Esophagus muscularis mucosa (tissue), 4 donors: ENCODE results near the gene TULP3. TPM values are rescaled to one million over a fixed set of nuclear protein-coding genes. Genes with fewer than 3 reads are reported as not detected.

ENCODE experiments used
- DNase-seq: peaks from one replicate; pipeline ENCODE4 v3.0.0-alpha.2; 2017; ENCODE audit errors: extremely low spot score
- H3K27ac ChIP-seq, 4 donors: fragments of 200-600 bp; sonication (generic); replicated peaks in 1 of 4; 1 replicate in 3 of 4; 2 replicates in 1 of 4; pipeline ENCODE4 v1.5.1; 2016 to 2019; ENCODE audit warnings: mild to moderate bottlenecking in 1 of 4
- H3K27me3 ChIP-seq, 4 donors: fragments of 200-600 bp; sonication (generic); one replicate each; pipeline versions ENCODE4 v1.5.1 to v1.6.0; 2016 to 2019
- H3K36me3 ChIP-seq, 4 donors: fragments of 200-600 bp; sonication (generic); one replicate each; pipeline ENCODE4 v1.5.1; 2016 to 2019
- H3K4me1 ChIP-seq, 4 donors: fragments of 200-600 bp; sonication (generic); one replicate each; pipeline ENCODE4 v1.5.1; 2016 to 2019
- H3K4me3 ChIP-seq, 4 donors: fragments of 200-600 bp; sonication (generic); 1 replicate in 2 of 4; 2 replicates in 2 of 4; pipeline ENCODE4 v1.5.1; 2016 to 2019; ENCODE audit warnings: mild to moderate bottlenecking in 4 of 4, moderate library complexity in 1 of 4
- H3K9me3 ChIP-seq, 4 donors: fragments of 200-600 bp; sonication (generic); 1 replicate in 3 of 4; 2 replicates in 1 of 4; pipeline ENCODE4 v1.5.1; 2016 to 2019
- EP300 ChIP-seq: sonication (generic); formaldehyde crosslinking; IDR thresholded peaks from one replicate; pipeline ENCODE4 v1.6.1; 2017; ENCODE audit warnings: antibody characterized with exemption
- POLR2A ChIP-seq: fragments of 450-650 bp; IDR thresholded peaks from one replicate; pipeline ENCODE4 v1.6.1; 2017; ENCODE audit warnings: antibody characterized with exemption, moderate library complexity, mild to moderate bottlenecking, low read depth
- POLR2AphosphoS5 ChIP-seq, 2 donors: sonication (generic); formaldehyde crosslinking; IDR thresholded peaks; one replicate each; pipeline ENCODE4 v1.6.1; 2017; ENCODE audit warnings: antibody characterized with exemption in 2 of 2
- WGBS: methylation state at CpG from one replicate; pipeline ENCODE4 v1.1.5; 2018; 5-methylcytosine and 5-hydroxymethylcytosine counted together
- intact Hi-C: fragments of 100-400 bp; cut with DNase I; formaldehyde crosslinking; loops from one replicate; pipeline ENCODE4 v1.15.1; 2023
- total RNA-seq, 4 donors: library from RNA; depleted of rRNA; stranded (reverse); fragments of >200 nt; gene quantifications; one replicate each; pipeline versions ENCODE4 v1.1.0 to v1.2.1, GENCODE V29; 2016
- TF ChIP-seq, protein P1 (sequence below), 3 experiments: fragments of 200-600 bp in 2 of 3; fragments of 450-650 bp in 1 of 3; sonication (generic) in 2 of 3; IDR thresholded peaks; one replicate each; pipeline ENCODE4 v1.5.1; 2017 to 2019; ENCODE audit warnings: antibody characterized with exemption in 3 of 3, mild to moderate bottlenecking in 2 of 3, moderate library complexity in 1 of 3

The TULP3 gene
- total RNA-seq, 4 donors from 2014 or later, result 19.1 to 35.7 (median 27.4) TPM

GRCh38 chr12:2912216-2912575 lies 21.5 kb downstream of the TULP3 start:
- WGBS, result 93% methylated on average over 3 of the region's 3 CpGs
- no peaks in the 10 kb centered on the region for H3K27me3 ChIP-seq
- no peak for TF ChIP-seq EP300
- H3K4me1 ChIP-seq, result peaks cover 0 to 3% (median 0%) of the 10 kb centered on the region in 4 donors
- intact Hi-C loops, result no loop called here
- no peaks in the 10 kb centered on the region for H3K9me3 ChIP-seq
- peaks cover 10 to 70% (median 31%) of the 10 kb centered on the region in 4 donors for H3K36me3 ChIP-seq
- DNase-seq, result no peak
- H3K27ac ChIP-seq, result no peak overlapping the region
- H3K4me3 ChIP-seq, result no peak overlapping the region

GRCh38 chr12:2919249-2919648 lies 28.6 kb downstream of the TULP3 start:
- H3K4me3 ChIP-seq, result no peak overlapping the region
- H3K27me3 ChIP-seq, result no peaks in the 10 kb centered on the region
- WGBS, result 76% methylated on average over 2 of the region's 2 CpGs
- H3K4me1 ChIP-seq, result no peaks in the 10 kb centered on the region
- H3K27ac ChIP-seq, result no peak overlapping the region
- TF ChIP-seq POLR2A (no peak), POLR2AphosphoS5 (IDR thresholded peaks at IDR 0.05) (no peak), EP300 (no peak)
- TF ChIP-seq, protein P1, sequence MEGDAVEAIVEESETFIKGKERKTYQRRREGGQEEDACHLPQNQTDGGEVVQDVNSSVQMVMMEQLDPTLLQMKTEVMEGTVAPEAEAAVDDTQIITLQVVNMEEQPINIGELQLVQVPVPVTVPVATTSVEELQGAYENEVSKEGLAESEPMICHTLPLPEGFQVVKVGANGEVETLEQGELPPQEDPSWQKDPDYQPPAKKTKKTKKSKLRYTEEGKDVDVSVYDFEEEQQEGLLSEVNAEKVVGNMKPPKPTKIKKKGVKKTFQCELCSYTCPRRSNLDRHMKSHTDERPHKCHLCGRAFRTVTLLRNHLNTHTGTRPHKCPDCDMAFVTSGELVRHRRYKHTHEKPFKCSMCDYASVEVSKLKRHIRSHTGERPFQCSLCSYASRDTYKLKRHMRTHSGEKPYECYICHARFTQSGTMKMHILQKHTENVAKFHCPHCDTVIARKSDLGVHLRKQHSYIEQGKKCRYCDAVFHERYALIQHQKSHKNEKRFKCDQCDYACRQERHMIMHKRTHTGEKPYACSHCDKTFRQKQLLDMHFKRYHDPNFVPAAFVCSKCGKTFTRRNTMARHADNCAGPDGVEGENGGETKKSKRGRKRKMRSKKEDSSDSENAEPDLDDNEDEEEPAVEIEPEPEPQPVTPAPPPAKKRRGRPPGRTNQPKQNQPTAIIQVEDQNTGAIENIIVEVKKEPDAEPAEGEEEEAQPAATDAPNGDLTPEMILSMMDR (IDR thresholded peaks at IDR 0.05), result no peak
- peaks cover 23 to 94% (median 49%) of the 10 kb centered on the region in 4 donors for H3K36me3 ChIP-seq
- intact Hi-C loops, result no loop called here
- DNase-seq, result no peak
- H3K9me3 ChIP-seq, result no peaks in the 10 kb centered on the region

- WGBS, result 100% methylated on average over 2 of the region's 2 CpGs
- DNase-seq, result no peak
- intact Hi-C loops, result no loop called here
Measured at GRCh38 chr12:2922329-2922728, 31.6 kb downstream of the TULP3 start.

GRCh38 chr12:2923057-2923456 lies 32.4 kb downstream of the TULP3 start:
- peaks cover 24 to 94% (median 66%) of the 10 kb centered on the region in 4 donors for H3K36me3 ChIP-seq
- no peak for TF ChIP-seq EP300
- no peak for TF ChIP-seq POLR2AphosphoS5 (IDR thresholded peaks at IDR 0.05)
- no peak for TF ChIP-seq POLR2A
- TF ChIP-seq, protein P1 (IDR thresholded peaks at IDR 0.05), result no peak
- H3K4me3 ChIP-seq, result no peak overlapping the region
- H3K4me1 ChIP-seq, result no peaks in the 10 kb centered on the region
- H3K9me3 ChIP-seq, result no peaks in the 10 kb centered on the region
- no peak overlapping the region for H3K27ac ChIP-seq
- H3K27me3 ChIP-seq, result no peaks in the 10 kb centered on the region
- DNase-seq, result no peak
- WGBS, result 98% methylated on average over 9 of the region's 9 CpGs
- intact Hi-C loops, result no loop called here

More at GRCh38 chr12:2922329-2922728, 31.6 kb downstream of the TULP3 start:
- Histone ChIP-seq H3K36me3 (peaks cover 22 to 96% (median 64%) of the 10 kb centered on the region in 4 donors), H3K9me3 (no peaks in the 10 kb centered on the region), H3K4me1 (no peaks in the 10 kb centered on the region), H3K27me3 (no peaks in the 10 kb centered on the region), H3K4me3 (no peak overlapping the region), H3K27ac (no peak overlapping the region)
- TF ChIP-seq EP300, result no peak
- TF ChIP-seq, protein P1 (IDR thresholded peaks at IDR 0.05), result no peak
- TF ChIP-seq POLR2AphosphoS5 (IDR thresholded peaks at IDR 0.05), result no peak
- TF ChIP-seq POLR2A, result no peak

DNA sequence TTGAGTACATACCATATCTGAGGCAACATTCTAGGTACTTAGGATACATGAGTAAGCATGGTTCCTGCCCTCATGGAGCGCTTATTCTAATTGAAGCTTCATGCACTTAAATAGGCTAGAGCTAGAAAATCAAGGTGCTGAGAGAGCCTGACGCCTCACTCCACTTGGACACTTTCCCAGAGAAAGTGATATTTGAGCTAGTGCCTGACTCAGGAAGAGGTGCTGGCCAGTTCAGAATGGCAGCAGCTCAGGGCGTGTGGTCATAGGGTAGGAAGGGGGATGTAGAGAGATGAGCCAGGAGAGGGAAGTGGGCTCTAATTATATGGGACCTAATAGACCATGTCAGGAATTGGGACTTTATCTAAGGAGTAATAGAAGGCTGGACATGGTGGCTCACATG lies 33.3 kb downstream of the TULP3 start:
- intact Hi-C loops, result no loop called here
- 74% methylated on average over 3 of the region's 3 CpGs for WGBS
- Histone ChIP-seq H3K27ac (no peak overlapping the region), H3K4me3 (no peak overlapping the region), H3K36me3 (peaks cover 25 to 94% (median 67%) of the 10 kb centered on the region in 4 donors), H3K9me3 (no peaks in the 10 kb centered on the region), H3K27me3 (no peaks in the 10 kb centered on the region), H3K4me1 (no peaks in the 10 kb centered on the region)
- DNase-seq, result no peak
- TF ChIP-seq POLR2A (no peak), EP300 (no peak), POLR2AphosphoS5 (IDR thresholded peaks at IDR 0.05) (no peak)
- TF ChIP-seq, protein P1 (IDR thresholded peaks at IDR 0.05), result no peak
